ENCODE results near the gene KCNH8. TPM values are rescaled to one million over a fixed set of nuclear protein-coding genes. Genes with fewer than 3 reads are reported as not detected.
"Not testable (repeated sequence)": the region's sequence is repeated elsewhere in the genome, so short reads cannot be mapped to it uniquely, and the experiment has no call there.

KCNH8 gene
- 1.6 TPM for polyA plus RNA-seq (2013, experiment 1 of 2)
- 1.4 TPM for polyA plus RNA-seq (2013, experiment 2 of 2)

DNA sequence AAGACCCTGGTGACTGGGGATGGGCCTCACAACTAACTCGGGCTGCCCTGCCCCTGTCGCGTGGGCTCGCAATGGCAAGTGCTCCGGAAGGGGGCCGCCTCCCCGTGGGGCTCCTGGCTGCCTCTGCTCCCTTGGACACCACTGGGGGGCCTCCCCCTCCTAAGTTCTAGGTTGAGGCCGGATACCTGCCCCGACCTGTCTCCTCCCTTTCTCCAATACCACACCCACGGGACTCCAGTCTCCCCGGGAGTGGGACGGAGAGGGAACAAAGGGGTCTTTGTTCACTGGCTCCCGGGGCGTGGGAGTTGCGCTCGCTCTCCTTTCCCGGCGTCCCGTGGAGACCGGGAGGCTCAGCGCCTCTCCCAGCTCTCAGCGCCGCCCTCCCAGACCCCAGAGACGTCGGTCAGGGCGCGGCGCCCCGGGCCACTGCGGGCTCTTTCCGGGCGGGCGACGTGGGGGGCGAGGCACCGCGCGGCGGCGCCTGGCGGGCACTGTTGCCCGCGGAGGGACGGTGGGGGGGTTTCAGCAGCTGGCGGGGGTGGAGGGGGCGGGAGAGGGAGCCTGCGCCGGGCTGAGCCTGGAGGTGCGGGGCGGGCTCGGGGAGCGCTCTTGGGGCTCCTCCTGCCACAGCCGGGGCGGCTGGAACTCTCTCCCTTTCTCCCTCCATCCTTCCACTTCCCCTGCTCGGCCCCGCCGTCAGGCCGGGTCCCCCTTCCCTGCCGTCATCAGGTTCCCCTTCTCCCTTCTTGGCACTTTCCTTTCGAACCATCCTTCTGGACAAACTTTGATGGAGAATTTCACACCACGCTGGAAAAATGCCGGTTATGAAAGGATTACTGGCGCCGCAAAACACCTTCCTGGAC is at the start of gene KCNH8:
Gene KCNH8 (plus strand): TSS at position 606 of the 863 bp plus-strand sequence. CDS start 210 bp downstream, at position 816.
- no peak within 1 kb of the TSS for H2BK12ac ChIP-seq (ENCODE audit: low read length)
- H4K8ac ChIP-seq (ENCODE audit: low read depth, low read length): no peak within 1 kb of the TSS
- peak within 1 kb of the TSS; percentile 39 for H3K23ac ChIP-seq (ENCODE audit: low read depth, low read length, poor library complexity)
- H2BK5ac ChIP-seq (ENCODE audit: low read length): peak within 1 kb of the TSS; percentile 93
- peaks cover 2 to 23% (median 9%) of the 10 kb centered on the region in 3 experiments for H3K27me3 ChIP-seq (ENCODE audit: control insufficient read depth in 3 of 3, insufficient read depth in 3 of 3, low read depth in 1 of 3, low read length in 3 of 3)
- H2AK5ac ChIP-seq (ENCODE audit: low read depth, low read length): no peak within 1 kb of the TSS
- no peak within 1 kb of the TSS for H4K91ac ChIP-seq (ENCODE audit: low read depth, low read length, poor library complexity)
- peaks cover 0 to 9% of the 10 kb centered on the region in 2 donors for H3K4me1 ChIP-seq (ENCODE audit: control insufficient read depth in 2 of 2, insufficient read depth in 1 of 2, low read depth in 1 of 2, low read length in 2 of 2)
- H3K36me3 ChIP-seq (replicated peaks in 1 of 2; ENCODE audit: control insufficient read depth in 2 of 2, insufficient read depth in 2 of 2, low read length in 2 of 2): no peaks in the 10 kb centered on the region
- WGBS, 2 donors (ENCODE audit: extremely low coverage in 2 of 2, insufficient read length in 2 of 2, insufficient replicate concordance in 1 of 2): no CpG with 5 or more reads among the region's 64 CpGs
- peak within 1 kb of the TSS; percentile 91 for H3K4me2 ChIP-seq (ENCODE audit: insufficient read depth, low read length, poor library complexity, severe bottlenecking)
- DNase-seq (ENCODE audit: low spot score): peak; percentile 39
- H3K4ac ChIP-seq (ENCODE audit: low read length): no peak within 1 kb of the TSS
- peak within 1 kb of the TSS; percentile 97 for H3K18ac ChIP-seq (ENCODE audit: low read length)
- H2AFZ ChIP-seq (ENCODE audit: low read length): peak within 1 kb of the TSS; percentile 99
- peak within 1 kb of the TSS; percentile 92 for H2BK15ac ChIP-seq (ENCODE audit: low read length)
- H3K79me1 ChIP-seq (ENCODE audit: low read depth, low read length): no peaks in the 10 kb centered on the region
- peak within 1 kb of the TSS; percentile 77 for H3K9ac ChIP-seq (ENCODE audit: low read depth, low read length, poor library complexity)
- H3K9me3 ChIP-seq (replicated peaks in 1 of 2; ENCODE audit: control insufficient read depth in 2 of 2, insufficient read depth in 1 of 2, low read depth in 1 of 2, low read length in 2 of 2): no peaks in the 10 kb centered on the region
- peak within 1 kb of the TSS; percentile 38 for H3K14ac ChIP-seq (ENCODE audit: low read length)
- peak within 1 kb of the TSS; percentile 87 for H3K27ac ChIP-seq (replicated peaks; ENCODE audit: low read length)
- no peak within 1 kb of the TSS for H2BK120ac ChIP-seq (ENCODE audit: low read depth, low read length)
- peak within 1 kb of the TSS; percentile 88 for H3K4me3 ChIP-seq (ENCODE audit: low read length in 2 of 2)

- H2BK120ac ChIP-seq (ENCODE audit: low read depth, low read length); H3K18ac ChIP-seq (ENCODE audit: low read length); H3K23ac ChIP-seq (ENCODE audit: low read depth, low read length, poor library complexity); H2BK12ac ChIP-seq (ENCODE audit: low read length); H3K4me2 ChIP-seq (ENCODE audit: insufficient read depth, low read length, poor library complexity, severe bottlenecking); H2BK5ac ChIP-seq (ENCODE audit: low read length); H4K8ac ChIP-seq (ENCODE audit: low read depth, low read length); H3K27me3 ChIP-seq (ENCODE audit: control insufficient read depth in 3 of 3, insufficient read depth in 3 of 3, low read depth in 1 of 3, low read length in 3 of 3); H2AK5ac ChIP-seq (ENCODE audit: low read depth, low read length); H3K36me3 ChIP-seq (replicated peaks in 1 of 2; ENCODE audit: control insufficient read depth in 2 of 2, insufficient read depth in 2 of 2, low read length in 2 of 2); H3K9me3 ChIP-seq (replicated peaks in 1 of 2; ENCODE audit: control insufficient read depth in 2 of 2, insufficient read depth in 1 of 2, low read depth in 1 of 2, low read length in 2 of 2); H3K14ac ChIP-seq (ENCODE audit: low read length); H3K4ac ChIP-seq (ENCODE audit: low read length); H4K91ac ChIP-seq (ENCODE audit: low read depth, low read length, poor library complexity); H3K27ac ChIP-seq (replicated peaks; ENCODE audit: low read length); H3K79me1 ChIP-seq (ENCODE audit: low read depth, low read length); H3K4me1 ChIP-seq (ENCODE audit: control insufficient read depth in 2 of 2, insufficient read depth in 1 of 2, low read depth in 1 of 2, low read length in 2 of 2); H2BK15ac ChIP-seq (ENCODE audit: low read length); DNase-seq (ENCODE audit: low spot score): not testable (repeated sequence)
- H2AFZ ChIP-seq (ENCODE audit: low read length): peak overlapping the region; percentile 64
- H3K9ac ChIP-seq (ENCODE audit: low read depth, low read length, poor library complexity): peak overlapping the region; percentile 4
- WGBS, 2 donors (ENCODE audit: extremely low coverage in 2 of 2, insufficient read length in 2 of 2, insufficient replicate concordance in 1 of 2): no CpG with 5 or more reads among the region's 29 CpGs
- H3K4me3 ChIP-seq (ENCODE audit: low read length in 2 of 2): peak overlapping the region in 1 of 2 donors; percentile 17
These were observed 45.5 kb upstream of the KCNH8 start for GRCh38 chr3:19102654-19103290.

- no CpG with 5 or more reads among the region's 3 CpGs for WGBS, 2 donors (ENCODE audit: extremely low coverage in 2 of 2, insufficient read length in 2 of 2, insufficient replicate concordance in 1 of 2)
- Histone ChIP-seq H3K4ac (ENCODE audit: low read length) (no peak overlapping the region), H2BK15ac (ENCODE audit: low read length) (no peak overlapping the region), H3K79me1 (ENCODE audit: low read depth, low read length) (no peaks in the 10 kb centered on the region), H4K91ac (ENCODE audit: low read depth, low read length, poor library complexity) (no peak overlapping the region), H2BK5ac (ENCODE audit: low read length) (no peak overlapping the region), H3K14ac (ENCODE audit: low read length) (no peak overlapping the region), H2BK120ac (ENCODE audit: low read depth, low read length) (no peak overlapping the region), H2BK12ac (ENCODE audit: low read length) (no peak overlapping the region), H3K4me1 (ENCODE audit: control insufficient read depth in 2 of 2, insufficient read depth in 1 of 2, low read depth in 1 of 2, low read length in 2 of 2) (no peaks in the 10 kb centered on the region), H3K9me3 (replicated peaks in 1 of 2; ENCODE audit: control insufficient read depth in 2 of 2, insufficient read depth in 1 of 2, low read depth in 1 of 2, low read length in 2 of 2) (peaks cover 0 to 5% of the 10 kb centered on the region in 2 donors), H3K4me3 (ENCODE audit: low read length in 2 of 2) (no peak overlapping the region), H3K27ac (replicated peaks; ENCODE audit: low read length) (no peak overlapping the region), H3K36me3 (replicated peaks in 1 of 2; ENCODE audit: control insufficient read depth in 2 of 2, insufficient read depth in 2 of 2, low read length in 2 of 2) (no peaks in the 10 kb centered on the region), H3K18ac (ENCODE audit: low read length) (no peak overlapping the region), H3K23ac (ENCODE audit: low read depth, low read length, poor library complexity) (no peak overlapping the region), H3K4me2 (ENCODE audit: insufficient read depth, low read length, poor library complexity, severe bottlenecking) (no peak overlapping the region), H2AK5ac (ENCODE audit: low read depth, low read length) (no peak overlapping the region), H2AFZ (ENCODE audit: low read length) (peak overlapping the region; percentile 64), H3K27me3 (ENCODE audit: control insufficient read depth in 3 of 3, insufficient read depth in 3 of 3, low read depth in 1 of 3, low read length in 3 of 3) (no peaks in the 10 kb centered on the region), H4K8ac (ENCODE audit: low read depth, low read length) (no peak overlapping the region), H3K9ac (ENCODE audit: low read depth, low read length, poor library complexity) (no peak overlapping the region)
- no peak for DNase-seq (ENCODE audit: low spot score)
These were observed 44.8 kb upstream of the KCNH8 start for GRCh38 chr3:19103510-19103909.

DNA sequence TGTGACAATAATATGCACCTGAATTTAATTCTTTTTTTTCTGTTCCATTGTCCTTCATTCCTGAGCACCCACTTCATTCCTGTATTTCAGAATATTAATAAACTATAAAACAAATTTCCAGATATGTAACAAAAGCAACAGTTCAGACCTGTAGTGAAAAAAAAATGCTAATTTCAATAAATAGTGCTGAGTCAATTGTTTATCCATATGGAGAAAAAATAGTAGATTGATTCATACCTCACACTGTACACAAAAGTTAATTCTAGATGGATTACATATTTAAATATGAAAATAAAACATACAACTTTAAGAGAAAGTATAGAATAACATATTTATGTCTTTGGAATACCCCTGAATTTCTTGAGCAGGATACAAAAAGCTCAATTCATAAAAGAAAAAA is 43.9 kb upstream of the KCNH8 start:
- Histone ChIP-seq H2BK120ac (ENCODE audit: low read depth, low read length) (no peak overlapping the region), H2BK15ac (ENCODE audit: low read length) (no peak overlapping the region), H3K4me2 (ENCODE audit: insufficient read depth, low read length, poor library complexity, severe bottlenecking) (no peak overlapping the region), H4K8ac (ENCODE audit: low read depth, low read length) (no peak overlapping the region), H3K4me1 (ENCODE audit: control insufficient read depth in 2 of 2, insufficient read depth in 1 of 2, low read depth in 1 of 2, low read length in 2 of 2) (no peaks in the 10 kb centered on the region), H3K27me3 (ENCODE audit: control insufficient read depth in 3 of 3, insufficient read depth in 3 of 3, low read depth in 1 of 3, low read length in 3 of 3) (no peaks in the 10 kb centered on the region), H3K14ac (ENCODE audit: low read length) (no peak overlapping the region), H2AK5ac (ENCODE audit: low read depth, low read length) (no peak overlapping the region), H3K79me1 (ENCODE audit: low read depth, low read length) (no peaks in the 10 kb centered on the region), H3K9me3 (replicated peaks in 1 of 2; ENCODE audit: control insufficient read depth in 2 of 2, insufficient read depth in 1 of 2, low read depth in 1 of 2, low read length in 2 of 2) (peaks cover 0 to 5% of the 10 kb centered on the region in 2 donors), H4K91ac (ENCODE audit: low read depth, low read length, poor library complexity) (no peak overlapping the region), H3K9ac (ENCODE audit: low read depth, low read length, poor library complexity) (no peak overlapping the region), H2AFZ (ENCODE audit: low read length) (no peak overlapping the region), H2BK12ac (ENCODE audit: low read length) (no peak overlapping the region), H2BK5ac (ENCODE audit: low read length) (no peak overlapping the region), H3K36me3 (replicated peaks in 1 of 2; ENCODE audit: control insufficient read depth in 2 of 2, insufficient read depth in 2 of 2, low read length in 2 of 2) (no peaks in the 10 kb centered on the region), H3K27ac (replicated peaks; ENCODE audit: low read length) (no peak overlapping the region), H3K4me3 (ENCODE audit: low read length in 2 of 2) (no peak overlapping the region), H3K4ac (ENCODE audit: low read length) (no peak overlapping the region), H3K23ac (ENCODE audit: low read depth, low read length, poor library complexity) (no peak overlapping the region), H3K18ac (ENCODE audit: low read length) (no peak overlapping the region)
- DNase-seq (ENCODE audit: low spot score): no peak
